Measurements from ENCODE around the gene SLC35G6. TPM values are rescaled to one million over a fixed set of nuclear protein-coding genes. Genes with fewer than 3 reads are reported as not detected.
A peak's percentile ranks its signal among the peaks of the same experiment; 100 is the strongest.

Gene SLC35G6
- total and polyA plus RNA-seq, 3 experiments from 2014 or later: 0.12 TPM; not detected in 2

DNA sequence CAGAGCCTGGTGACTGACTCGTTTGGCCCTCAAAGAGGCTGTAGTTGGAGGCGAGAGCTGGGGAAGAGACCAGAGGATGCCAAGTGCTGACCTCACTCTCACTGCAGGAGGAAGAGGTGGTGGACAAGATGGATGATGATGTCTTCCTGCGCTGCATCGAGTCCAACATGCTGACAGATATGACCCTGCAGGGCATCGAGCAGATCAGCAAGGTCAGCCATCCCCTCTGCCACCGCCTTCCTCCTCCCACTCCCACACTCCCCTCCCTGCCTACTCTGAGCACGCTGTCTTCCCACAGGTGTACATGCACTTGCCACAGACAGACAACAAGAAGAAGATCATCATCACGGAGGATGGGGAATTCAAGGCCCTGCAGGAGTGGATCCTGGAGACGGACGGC is 29.9 kb downstream of the SLC35G6 start:
- Histone ChIP-seq H3K9me3 (ENCODE audit: low read length) (no peaks in the 10 kb centered on the region), H3K27ac (ENCODE audit: low read depth, low read length) (no peak overlapping the region), H3K27me3 (ENCODE audit: insufficient read depth, low read length, poor library complexity, severe bottlenecking) (no peaks in the 10 kb centered on the region), H3K4me1 (ENCODE audit: insufficient read depth, low read length) (no peaks in the 10 kb centered on the region), H3K4me3 (ENCODE audit: low read length) (no peak overlapping the region), H3K36me3 (ENCODE audit: insufficient read depth, low read length) (peaks cover 30% of the 10 kb centered on the region)
- Mint-ChIP-seq H3K36me3 (peaks cover 10 to 87% (median 23%) of the 10 kb centered on the region in 3 donors), H3K4me3 (no peak overlapping the region), H3K27me3 (no peaks in the 10 kb centered on the region), H3K4me1 (no peaks in the 10 kb centered on the region), H3K9me3 (no peaks in the 10 kb centered on the region), H3K27ac (peak overlapping the region in 1 of 8 donors; percentile 26)
- no peak for DNase-seq
- CTCF ChIA-PET: interaction anchor here (1.0 kb wide), 1 partner anchor 50 kb away, joined by 3 read pairs; no protein-coding TSS in a partner anchor
- POLR2A ChIA-PET: interaction anchor here (0.6 kb wide), 1 partner anchor 284 kb away, joined by 4 read pairs; no protein-coding TSS in a partner anchor

DNA sequence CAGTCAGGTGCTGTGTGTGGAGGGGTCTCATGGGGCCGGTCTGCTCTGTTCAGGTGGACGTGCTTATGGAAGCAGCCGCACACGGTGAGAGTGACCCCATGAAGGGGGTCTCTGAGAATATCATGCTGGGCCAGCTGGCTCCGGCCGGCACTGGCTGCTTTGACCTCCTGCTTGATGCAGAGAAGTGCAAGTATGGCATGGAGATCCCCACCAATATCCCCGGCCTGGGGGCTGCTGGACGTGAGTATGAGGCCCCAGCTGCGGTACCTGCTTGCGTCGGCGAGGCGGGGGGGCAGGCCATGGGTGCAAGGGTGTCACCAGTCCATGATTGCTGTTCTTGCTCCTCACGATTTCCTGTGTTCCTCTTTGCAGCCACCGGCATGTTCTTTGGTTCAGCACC is 30.9 kb downstream of the SLC35G6 start:
- H3K36me3 Mint-ChIP-seq: peaks cover 10 to 80% (median 20%) of the 10 kb centered on the region in 3 donors

DNA sequence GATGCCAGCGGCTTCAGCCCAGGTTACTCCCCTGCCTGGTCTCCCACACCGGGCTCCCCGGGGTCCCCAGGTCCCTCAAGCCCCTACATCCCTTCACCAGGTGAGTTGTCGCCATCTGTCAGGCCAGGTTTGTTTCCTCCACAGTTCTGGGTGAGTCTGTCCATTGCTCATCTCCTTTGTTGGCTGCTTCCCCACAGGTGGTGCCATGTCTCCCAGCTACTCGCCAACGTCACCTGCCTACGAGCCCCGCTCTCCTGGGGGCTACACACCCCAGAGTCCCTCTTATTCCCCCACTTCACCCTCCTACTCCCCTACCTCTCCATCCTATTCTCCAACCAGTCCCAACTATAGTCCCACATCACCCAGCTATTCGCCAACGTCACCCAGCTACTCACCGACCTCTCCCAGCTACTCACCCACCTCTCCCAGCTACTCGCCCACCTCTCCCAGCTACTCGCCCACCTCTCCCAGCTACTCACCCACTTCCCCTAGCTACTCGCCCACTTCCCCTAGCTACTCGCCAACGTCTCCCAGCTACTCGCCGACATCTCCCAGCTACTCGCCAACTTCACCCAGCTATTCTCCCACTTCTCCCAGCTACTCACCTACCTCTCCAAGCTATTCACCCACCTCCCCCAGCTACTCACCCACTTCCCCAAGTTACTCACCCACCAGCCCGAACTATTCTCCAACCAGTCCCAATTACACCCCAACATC is 31.7 kb downstream of the SLC35G6 start:
- Histone ChIP-seq H3K27ac (ENCODE audit: low read depth, low read length) (no peak overlapping the region), H3K36me3 (ENCODE audit: insufficient read depth, low read length) (peaks cover 28% of the 10 kb centered on the region), H3K4me3 (ENCODE audit: low read length) (no peak overlapping the region), H3K4me1 (ENCODE audit: insufficient read depth, low read length) (no peaks in the 10 kb centered on the region), H3K27me3 (ENCODE audit: insufficient read depth, low read length, poor library complexity, severe bottlenecking) (no peaks in the 10 kb centered on the region), H3K9me3 (ENCODE audit: low read length) (no peaks in the 10 kb centered on the region)
- H3K27me3 Mint-ChIP-seq: no peaks in the 10 kb centered on the region
- no peak overlapping the region for H3K4me3 Mint-ChIP-seq
- H3K4me1 Mint-ChIP-seq: no peaks in the 10 kb centered on the region
- ChIA-PET POLR2A (no interaction called here), CTCF (interaction anchor here (1.1 to 5.5 kb wide), 8 partner anchors 8 to 174 kb away, joined by 5 to 75 read pairs (median 14); partner anchors contain the start of genes FXR2, SENP3, SOX15 and TMEM102)
- DNase-seq: no peak
- H3K27ac Mint-ChIP-seq: peak overlapping the region in 2 of 8 donors; percentile 50
- no peaks in the 10 kb centered on the region for H3K9me3 Mint-ChIP-seq
- H3K36me3 Mint-ChIP-seq: peaks cover 10 to 72% (median 20%) of the 10 kb centered on the region in 3 donors

More for the DNA sequence above, 30.9 kb downstream of the SLC35G6 start:
- POLR2A ChIA-PET: interaction anchor here (0.6 kb wide), 1 partner anchor 52 kb away, joined by 6 read pairs; no protein-coding TSS in a partner anchor
- Histone ChIP-seq H3K27me3 (ENCODE audit: insufficient read depth, low read length, poor library complexity, severe bottlenecking) (no peaks in the 10 kb centered on the region), H3K4me1 (ENCODE audit: insufficient read depth, low read length) (no peaks in the 10 kb centered on the region), H3K27ac (ENCODE audit: low read depth, low read length) (no peak overlapping the region), H3K36me3 (ENCODE audit: insufficient read depth, low read length) (peaks cover 30% of the 10 kb centered on the region), H3K4me3 (ENCODE audit: low read length) (no peak overlapping the region), H3K9me3 (ENCODE audit: low read length) (no peaks in the 10 kb centered on the region)
- H3K4me1 Mint-ChIP-seq: no peaks in the 10 kb centered on the region
- H3K27ac Mint-ChIP-seq: peak overlapping the region in 3 of 8 donors; percentile 29 to 66 (median 38)
- H3K27me3 Mint-ChIP-seq: no peaks in the 10 kb centered on the region
- no peak overlapping the region for H3K4me3 Mint-ChIP-seq
- no peaks in the 10 kb centered on the region for H3K9me3 Mint-ChIP-seq
- DNase-seq: no peak
- CTCF ChIA-PET: interaction anchor here (1.0 to 5.5 kb wide), 3 partner anchors 49 to 175 kb away, joined by 3 to 34 read pairs (median 18); partner anchors contain the start of genes TMEM102, TP53 and WRAP53

DNA sequence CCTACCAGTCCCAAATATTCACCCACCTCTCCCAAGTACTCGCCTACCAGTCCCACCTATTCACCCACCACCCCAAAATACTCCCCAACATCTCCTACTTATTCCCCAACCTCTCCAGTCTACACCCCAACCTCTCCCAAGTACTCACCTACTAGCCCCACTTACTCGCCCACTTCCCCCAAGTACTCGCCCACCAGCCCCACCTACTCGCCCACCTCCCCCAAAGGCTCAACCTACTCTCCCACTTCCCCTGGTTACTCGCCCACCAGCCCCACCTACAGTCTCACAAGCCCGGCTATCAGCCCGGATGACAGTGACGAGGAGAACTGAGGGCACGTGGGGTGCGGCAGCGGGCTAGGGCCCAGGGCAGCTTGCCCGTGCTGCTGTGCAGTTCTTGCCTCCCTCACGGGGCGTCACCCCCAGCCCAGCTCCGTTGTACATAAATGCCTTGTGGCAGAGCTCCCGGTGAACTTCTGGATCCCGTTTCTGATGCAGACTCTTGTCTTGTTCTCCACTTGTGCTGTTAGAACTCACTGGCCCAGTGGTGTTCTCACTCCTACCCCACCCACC is 32.7 kb downstream of the SLC35G6 start:
- Mint-ChIP-seq H3K9me3 (no peaks in the 10 kb centered on the region), H3K27ac (peak overlapping the region in 3 of 8 donors; percentile 19 to 86 (median 66)), H3K4me3 (no peak overlapping the region), H3K36me3 (peaks cover 10 to 62% (median 13%) of the 10 kb centered on the region in 3 donors), H3K4me1 (no peaks in the 10 kb centered on the region), H3K27me3 (no peaks in the 10 kb centered on the region)
- no peaks in the 10 kb centered on the region for H3K4me1 ChIP-seq (ENCODE audit: insufficient read depth, low read length)
- DNase-seq: no peak
- H3K27me3 ChIP-seq (ENCODE audit: insufficient read depth, low read length, poor library complexity, severe bottlenecking): no peaks in the 10 kb centered on the region
- H3K4me3 ChIP-seq (ENCODE audit: low read length): no peak overlapping the region
- H3K36me3 ChIP-seq (ENCODE audit: insufficient read depth, low read length): peaks cover 23% of the 10 kb centered on the region
- ChIA-PET CTCF (interaction anchor here (1.0 to 5.5 kb wide), 18 partner anchors 9 to 176 kb away, joined by 3 to 75 read pairs (median 5); partner anchors contain the start of genes FXR2, SENP3, SOX15 and TMEM102), POLR2A (interaction anchor here (1.7 kb wide), 1 partner anchor 173 kb away, joined by 9 read pairs; the partner anchor contains the start of gene TP53)
- no peaks in the 10 kb centered on the region for H3K9me3 ChIP-seq (ENCODE audit: low read length)
- H3K27ac ChIP-seq (ENCODE audit: low read depth, low read length): no peak overlapping the region

DNA sequence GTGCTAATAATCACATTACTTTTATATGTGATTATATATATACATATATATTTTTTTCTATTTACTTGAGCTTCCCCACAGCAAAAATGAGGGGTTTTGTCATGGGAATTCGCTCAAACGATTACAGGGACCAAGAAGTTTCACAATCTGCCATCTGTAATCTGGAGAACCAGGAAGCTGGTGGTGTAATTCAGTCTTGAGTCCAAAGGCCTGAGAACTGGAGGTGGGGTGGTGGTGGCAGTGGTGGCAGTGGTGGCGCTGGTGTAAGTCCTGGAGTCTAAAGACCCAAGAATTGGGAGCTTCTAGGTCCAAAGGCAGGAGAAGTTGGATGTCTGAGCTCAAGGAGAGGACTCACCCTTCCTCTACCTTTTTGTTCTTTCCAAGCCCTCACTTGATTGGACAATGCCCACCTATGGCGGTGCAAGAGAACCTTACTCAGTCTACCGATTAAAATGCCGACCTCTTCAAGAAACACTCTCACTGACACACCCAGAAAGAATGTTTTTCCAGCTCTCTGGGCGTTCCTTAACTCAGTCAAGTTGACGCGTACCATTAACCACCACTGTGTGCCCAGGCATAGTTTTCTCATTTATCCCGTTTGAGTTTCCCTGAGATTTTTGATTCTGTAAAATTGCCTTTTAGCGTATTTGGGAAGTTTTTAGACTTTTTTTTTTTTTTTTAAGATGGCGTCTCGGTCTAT is 34.8 kb downstream of the SLC35G6 start:
- Mint-ChIP-seq H3K4me3 (no peak overlapping the region), H3K36me3 (peaks cover 3 to 41% (median 8%) of the 10 kb centered on the region in 3 donors), H3K27ac (peak overlapping the region in 4 of 8 donors; percentile 29 to 79 (median 63)), H3K27me3 (no peaks in the 10 kb centered on the region), H3K9me3 (no peaks in the 10 kb centered on the region), H3K4me1 (no peaks in the 10 kb centered on the region)
- Histone ChIP-seq H3K9me3 (ENCODE audit: low read length) (no peaks in the 10 kb centered on the region), H3K27me3 (ENCODE audit: insufficient read depth, low read length, poor library complexity, severe bottlenecking) (no peaks in the 10 kb centered on the region), H3K27ac (ENCODE audit: low read depth, low read length) (no peak overlapping the region), H3K4me1 (ENCODE audit: insufficient read depth, low read length) (no peaks in the 10 kb centered on the region), H3K4me3 (ENCODE audit: low read length) (no peak overlapping the region), H3K36me3 (ENCODE audit: insufficient read depth, low read length) (peaks cover 16% of the 10 kb centered on the region)
- ChIA-PET POLR2A (interaction anchor here (0.7 kb wide), 1 partner anchor 1370 kb away, joined by 3 read pairs; no protein-coding TSS in a partner anchor), CTCF (interaction anchor here (0.8 to 5.5 kb wide), 9 partner anchors 9 to 202 kb away, joined by 3 to 75 read pairs (median 4); partner anchors contain the start of genes SENP3, SOX15, TMEM102 and TP53)
- DNase-seq: no peak

DNA sequence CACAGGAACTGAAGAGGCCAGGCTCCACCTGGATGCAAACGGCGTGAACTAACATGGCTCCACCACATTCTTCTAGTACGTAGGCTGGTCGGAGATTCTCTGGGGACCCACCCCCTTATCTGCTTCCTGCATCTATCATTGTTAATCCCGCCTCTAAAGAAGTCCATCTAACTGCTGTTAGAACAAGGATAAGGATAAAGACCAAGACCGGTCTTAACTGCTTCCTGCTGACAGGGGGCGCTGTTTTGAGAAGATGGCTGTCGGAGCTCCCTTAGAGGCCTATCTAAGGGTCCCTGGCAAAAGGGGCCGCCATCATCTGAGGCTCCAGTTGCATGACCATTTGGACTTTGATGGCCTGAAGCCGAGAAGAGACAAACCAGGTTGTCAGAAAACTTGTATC is 41.8 kb downstream of the SLC35G6 start:
- Mint-ChIP-seq H3K27me3 (no peaks in the 10 kb centered on the region), H3K36me3 (no peaks in the 10 kb centered on the region), H3K27ac (no peak overlapping the region), H3K9me3 (peaks cover 0 to 5% (median 3%) of the 10 kb centered on the region in 5 donors), H3K4me3 (no peak overlapping the region), H3K4me1 (peaks cover 0 to 5% (median 2%) of the 10 kb centered on the region in 3 donors)
- no peaks in the 10 kb centered on the region for H3K36me3 ChIP-seq (ENCODE audit: insufficient read depth, low read length)
- H3K4me3 ChIP-seq (ENCODE audit: low read length): no peak overlapping the region
- peak; percentile 31 to 62 (median 37) for DNase-seq
- no peak overlapping the region for H3K27ac ChIP-seq (ENCODE audit: low read depth, low read length)
- H3K27me3 ChIP-seq (ENCODE audit: insufficient read depth, low read length, poor library complexity, severe bottlenecking): no peaks in the 10 kb centered on the region
- no peaks in the 10 kb centered on the region for H3K4me1 ChIP-seq (ENCODE audit: insufficient read depth, low read length)
- POLR2A ChIA-PET: interaction anchor here (0.6 kb wide), 1 partner anchor 38 kb away, joined by 3 read pairs; no protein-coding TSS in a partner anchor
- H3K9me3 ChIP-seq (ENCODE audit: low read length): no peaks in the 10 kb centered on the region
- CTCF ChIA-PET: interaction anchor here (0.7 to 5.5 kb wide), 11 partner anchors 8 to 167 kb away, joined by 3 to 37 read pairs (median 5); partner anchors contain the start of genes SENP3, TMEM95 and TNFSF13

DNA sequence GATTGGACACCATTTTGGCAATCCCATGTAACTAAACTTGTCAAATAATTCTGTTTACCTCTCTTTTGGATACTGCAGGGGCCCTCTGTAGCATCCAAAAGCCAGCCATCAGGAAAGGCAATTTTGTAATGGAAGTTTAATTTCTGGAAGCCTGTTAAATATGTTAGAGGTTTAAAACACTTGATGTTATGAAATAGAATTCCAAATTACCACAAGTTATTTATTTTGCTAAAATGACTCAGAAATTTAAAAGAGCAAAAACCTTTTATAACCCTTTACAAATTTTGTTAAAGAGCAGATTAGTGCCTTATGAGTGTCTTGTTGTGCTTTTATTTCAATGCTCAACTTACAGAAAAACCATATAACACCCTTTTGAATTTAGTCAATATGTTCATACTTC is 47.6 kb downstream of the SLC35G6 start:
- H3K4me3 ChIP-seq (ENCODE audit: low read length): no peak overlapping the region
- no peaks in the 10 kb centered on the region for H3K27me3 ChIP-seq (ENCODE audit: insufficient read depth, low read length, poor library complexity, severe bottlenecking)
- ChIA-PET CTCF (no interaction called here), POLR2A (no interaction called here)
- no peak overlapping the region for H3K4me3 Mint-ChIP-seq
- H3K36me3 Mint-ChIP-seq: peaks cover 2 to 4% (median 2%) of the 10 kb centered on the region in 3 donors
- no peaks in the 10 kb centered on the region for H3K4me1 Mint-ChIP-seq
- no peaks in the 10 kb centered on the region for H3K27me3 Mint-ChIP-seq
- no peaks in the 10 kb centered on the region for H3K9me3 ChIP-seq (ENCODE audit: low read length)
- H3K27ac Mint-ChIP-seq: no peak overlapping the region
- H3K36me3 ChIP-seq (ENCODE audit: insufficient read depth, low read length): no peaks in the 10 kb centered on the region
- H3K27ac ChIP-seq (ENCODE audit: low read depth, low read length): no peak overlapping the region
- peaks cover 5 to 23% (median 18%) of the 10 kb centered on the region in 5 donors for H3K9me3 Mint-ChIP-seq
- no peaks in the 10 kb centered on the region for H3K4me1 ChIP-seq (ENCODE audit: insufficient read depth, low read length)
- no peak for DNase-seq
